Caco-2 (cell line): ENCODE measurements around the gene MTMR12. TPM values are rescaled to one million over a fixed set of nuclear protein-coding genes. Genes with fewer than 3 reads are reported as not detected.

ENCODE experiments used
- BruUV-seq: library from RNA; stranded (reverse); fragments of 400-500 nt; replicated peaks from 2 replicates; lab custom pipeline; 2021; lab: Mats Ljungman, UMichigan
- CTCF ChIA-PET: fragments of 300-600 bp; sonication (Branson Sonifier 250); formaldehyde crosslinking; loops from one replicate; lab custom pipeline; 2022; ENCODE audit warnings: antibody characterized with exemption; lab: Charles Lee
- POLR2A ChIA-PET: fragments of 300-600 bp; sonication (Branson Sonifier 250); formaldehyde crosslinking; loops from one replicate; lab custom pipeline; 2022; ENCODE audit warnings: antibody characterized with exemption; lab: Charles Lee
- DNase-seq, 2 experiments: peaks; one replicate each; pipeline versions ENCODE4 v3.0.0 to v3.0.0-alpha.2; 2020 to 2022
- H3K27me3 ChIP-seq: replicated peaks from 2 replicates; pipeline ENCODE4 v1.6.0; 2011; ENCODE audit warnings: low read length; ENCODE audit not compliant: control insufficient read depth, insufficient read depth
- H3K36me3 ChIP-seq: 2 replicates; pipeline ENCODE4 v1.5.1; 2011; ENCODE audit warnings: low read length; ENCODE audit not compliant: control insufficient read depth, insufficient read depth
- H3K4me1 ChIP-seq: fragments of 250-450 bp; sonication (Bioruptor Pico); 2 replicates; pipeline ENCODE4 v1.5.1; 2020; ENCODE audit warnings: mild to moderate bottlenecking
- H3K4me3 ChIP-seq: 2 replicates; pipeline ENCODE4 v1.5.1; 2011; ENCODE audit warnings: low read depth, mild to moderate bottlenecking, control low read depth, low read length
- H3K9me3 ChIP-seq: fragments of 250-450 bp; sonication (Bioruptor Pico); 2 replicates; pipeline ENCODE4 v1.5.1; 2020; ENCODE audit warnings: mild to moderate bottlenecking, moderate library complexity
- H3K27ac Mint-ChIP-seq: one replicate; pipeline ENCODE4 v1.8.0; 2022; ENCODE audit warnings: mixed read lengths; ENCODE audit not compliant: unreplicated experiment
- H3K27me3 Mint-ChIP-seq: one replicate; pipeline ENCODE4 v1.8.0; 2022; ENCODE audit warnings: mixed read lengths; ENCODE audit not compliant: insufficient read depth, unreplicated experiment
- H3K36me3 Mint-ChIP-seq: one replicate; pipeline ENCODE4 v1.8.0; 2022; ENCODE audit warnings: mild to moderate bottlenecking, mixed read lengths; ENCODE audit not compliant: insufficient read depth, unreplicated experiment
- H3K4me1 Mint-ChIP-seq: one replicate; pipeline ENCODE4 v1.8.0; 2022; ENCODE audit warnings: low read depth, mixed read lengths; ENCODE audit not compliant: unreplicated experiment
- H3K4me3 Mint-ChIP-seq: one replicate; pipeline ENCODE4 v1.8.0; 2022; ENCODE audit warnings: mild to moderate bottlenecking, moderate library complexity, mixed read lengths; ENCODE audit not compliant: unreplicated experiment
- H3K9me3 Mint-ChIP-seq: one replicate; pipeline ENCODE4 v1.8.0; 2022; ENCODE audit warnings: mixed read lengths; ENCODE audit not compliant: unreplicated experiment
- CTCF ChIP-seq, 2 experiments: fragments of 200-600 bp in 1 of 2; IDR thresholded peaks; 1 replicate in 1 of 2; 2 replicates in 1 of 2; pipeline versions ENCODE4 v1.5.1 to v1.8.0; 2011 to 2022; ENCODE audit warnings: antibody characterized with exemption in 1 of 2, control low read depth in 1 of 2, inconsistent platforms in 1 of 2, low read depth in 1 of 2, low read length in 1 of 2, mild to moderate bottlenecking in 1 of 2, moderate library complexity in 1 of 2; ENCODE audit not compliant: insufficient read depth in 1 of 2, severe bottlenecking in 1 of 2, unreplicated experiment in 1 of 2
- intact Hi-C: fragments of 100-400 bp; cut with micrococcal nuclease; formaldehyde crosslinking; loops from one replicate; pipeline ENCODE4 v1.10.0; 2022; ENCODE audit not compliant: unreplicated experiment
- total RNA-seq: library from RNA; stranded (reverse); gene quantifications from 2 replicates; pipeline ENCODE4 v1.2.3, GENCODE V29; 2022

Gene MTMR12
- total RNA-seq, 1 experiment from 2014 or later, result 35.1 TPM

- BruUV-seq, result no TSS peak
- intact Hi-C loops, result loop anchor here (1.0 to 2.0 kb wide), 6 partner anchors 17 to 380 kb away; no protein-coding TSS in a partner anchor
- H3K27ac Mint-ChIP-seq, result peak overlapping the region; percentile 64
- DNase-seq, result peak; percentile 67 to 80
- no peak overlapping the region for H3K4me3 ChIP-seq
- CTCF ChIA-PET, result interaction anchor here (0.6 to 1.8 kb wide), 13 partner anchors 17 to 357 kb away, joined by 3 to 10 read pairs (median 5); partner anchors contain the start of gene ZFR
- no peaks in the 10 kb centered on the region for H3K27me3 Mint-ChIP-seq
- peaks cover 40% of the 10 kb centered on the region for H3K4me1 ChIP-seq
- TF ChIP-seq CTCF (IDR thresholded peaks at IDR 0.05; ENCODE audit: insufficient read depth in 1 of 2, low read depth in 1 of 2, low read length in 1 of 2, severe bottlenecking in 1 of 2, unreplicated experiment in 1 of 2), result peak; percentile 73 to 81
- peaks cover 68% of the 10 kb centered on the region for H3K36me3 Mint-ChIP-seq
- peaks cover 4% of the 10 kb centered on the region for H3K36me3 ChIP-seq
- no peaks in the 10 kb centered on the region for H3K9me3 ChIP-seq
- peaks cover 44% of the 10 kb centered on the region for H3K4me1 Mint-ChIP-seq
- POLR2A ChIA-PET, result interaction anchor here (0.7 kb wide), 1 partner anchor 46 kb away, joined by 3 read pairs; no protein-coding TSS in a partner anchor
- no peak overlapping the region for H3K4me3 Mint-ChIP-seq
- no peaks in the 10 kb centered on the region for H3K27me3 ChIP-seq
- no peaks in the 10 kb centered on the region for H3K9me3 Mint-ChIP-seq
Measured at GRCh38 chr5:32232441-32233219, 80.1 kb downstream of the MTMR12 start.

GRCh38 chr5:32231929-32232328 is 80.8 kb downstream of the MTMR12 start:
- no peaks in the 10 kb centered on the region for H3K9me3 ChIP-seq
- BruUV-seq, result no TSS peak
- no peak overlapping the region for H3K4me3 Mint-ChIP-seq
- ChIA-PET CTCF (interaction anchor here (0.6 to 1.8 kb wide), 12 partner anchors 18 to 358 kb away, joined by 3 to 10 read pairs (median 5); no protein-coding TSS in a partner anchor), POLR2A (no interaction called here)
- H3K27ac Mint-ChIP-seq, result peak overlapping the region; percentile 64
- H3K27me3 Mint-ChIP-seq, result no peaks in the 10 kb centered on the region
- H3K4me1 Mint-ChIP-seq, result peaks cover 44% of the 10 kb centered on the region
- peaks cover 63% of the 10 kb centered on the region for H3K36me3 Mint-ChIP-seq
- intact Hi-C loops, result loop anchor here (1.0 to 2.0 kb wide), 6 partner anchors 17 to 381 kb away; no protein-coding TSS in a partner anchor
- no peaks in the 10 kb centered on the region for H3K9me3 Mint-ChIP-seq
- H3K4me3 ChIP-seq, result no peak overlapping the region
- no peak for TF ChIP-seq CTCF (IDR thresholded peaks at IDR 0.05; ENCODE audit: insufficient read depth in 1 of 2, low read depth in 1 of 2, low read length in 1 of 2, severe bottlenecking in 1 of 2, unreplicated experiment in 1 of 2)
- H3K27me3 ChIP-seq, result no peaks in the 10 kb centered on the region
- peaks cover 4% of the 10 kb centered on the region for H3K36me3 ChIP-seq
- no peak for DNase-seq
- peaks cover 40% of the 10 kb centered on the region for H3K4me1 ChIP-seq

GRCh38 chr5:32231241-32231640 is 81.5 kb downstream of the MTMR12 start:
- no peak overlapping the region for H3K4me3 ChIP-seq
- ChIA-PET CTCF (interaction anchor here (0.6 to 1.8 kb wide), 8 partner anchors 18 to 153 kb away, joined by 3 to 10 read pairs (median 4); partner anchors contain the start of gene GOLPH3), POLR2A (interaction anchor here (0.8 to 1.1 kb wide), 2 partner anchors 44 to 57 kb away, joined by 3 to 4 read pairs; partner anchors contain the start of gene GOLPH3)
- intact Hi-C loops, result no loop called here
- H3K4me3 Mint-ChIP-seq, result peak overlapping the region; percentile 51
- H3K27me3 ChIP-seq, result no peaks in the 10 kb centered on the region
- H3K4me1 ChIP-seq, result peaks cover 40% of the 10 kb centered on the region
- H3K27ac Mint-ChIP-seq, result peak overlapping the region; percentile 86
- H3K9me3 Mint-ChIP-seq, result no peaks in the 10 kb centered on the region
- no peaks in the 10 kb centered on the region for H3K27me3 Mint-ChIP-seq
- TF ChIP-seq CTCF (IDR thresholded peaks at IDR 0.05; ENCODE audit: insufficient read depth in 1 of 2, low read depth in 1 of 2, low read length in 1 of 2, severe bottlenecking in 1 of 2, unreplicated experiment in 1 of 2), result no peak
- no peak for DNase-seq
- no peaks in the 10 kb centered on the region for H3K9me3 ChIP-seq
- H3K4me1 Mint-ChIP-seq, result peaks cover 44% of the 10 kb centered on the region
- H3K36me3 ChIP-seq, result peaks cover 4% of the 10 kb centered on the region
- BruUV-seq, result no TSS peak
- peaks cover 63% of the 10 kb centered on the region for H3K36me3 Mint-ChIP-seq
